ENCODE data around the gene SCNN1G. TPM values are rescaled to one million over a fixed set of nuclear protein-coding genes. Genes with fewer than 3 reads are reported as not detected.

SCNN1G gene
- total and polyA plus RNA-seq, 2 of the 13 experiments (the other 11 are each of a cell fraction or from before 2014, with no cell fraction given) = not detected

DNA sequence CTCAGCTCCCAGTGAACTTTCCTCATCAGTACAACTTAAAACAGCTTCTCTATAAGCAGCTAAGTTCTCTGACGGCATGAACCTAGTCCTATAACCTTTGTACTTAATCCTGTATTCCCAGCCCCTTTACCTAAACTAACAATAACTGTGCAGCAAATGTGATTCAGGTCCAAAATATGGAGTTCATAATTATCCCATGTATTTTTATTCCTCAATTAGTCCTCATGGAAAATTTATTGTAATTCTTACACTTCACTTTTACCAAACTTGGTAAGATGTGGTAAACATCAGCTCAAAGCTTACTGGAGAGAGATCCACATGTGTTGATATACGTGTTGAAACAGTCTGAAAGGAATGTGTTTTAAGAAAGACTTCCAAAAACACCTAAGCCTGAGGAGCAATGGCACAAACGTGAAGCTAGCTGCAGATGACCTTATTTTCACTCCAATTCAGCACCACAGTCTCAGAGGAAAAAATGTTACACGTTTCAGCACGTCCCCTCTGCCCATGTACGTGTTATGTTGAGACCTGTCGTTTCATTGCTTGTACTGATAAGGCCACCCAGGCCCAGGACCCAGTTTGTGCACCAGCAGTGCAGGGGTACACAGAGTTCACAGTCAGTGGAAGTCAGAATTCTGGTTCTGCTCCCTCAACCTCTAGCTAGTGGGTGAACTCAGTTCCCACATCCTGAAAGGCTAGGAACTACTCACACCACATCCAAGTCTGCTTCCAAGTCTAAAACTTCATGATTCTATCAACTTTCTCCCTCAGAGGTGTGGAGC, 40.4 kb upstream of the SCNN1G start (continued):
- 0 out of 2 replicates have a peak, but pooled peaks have one; percentile 9 for TF ChIP-seq ZNF281 (CRISPR knock-in tag; IDR thresholded peaks at IDR 0.05; ENCODE audit: borderline replicate concordance)
- peak; percentile 50 for TF ChIP-seq ZSCAN21 (CRISPR knock-in tag; IDR thresholded peaks at IDR 0.05; ENCODE audit: borderline replicate concordance)
- TF ChIP-seq, protein P1, sequence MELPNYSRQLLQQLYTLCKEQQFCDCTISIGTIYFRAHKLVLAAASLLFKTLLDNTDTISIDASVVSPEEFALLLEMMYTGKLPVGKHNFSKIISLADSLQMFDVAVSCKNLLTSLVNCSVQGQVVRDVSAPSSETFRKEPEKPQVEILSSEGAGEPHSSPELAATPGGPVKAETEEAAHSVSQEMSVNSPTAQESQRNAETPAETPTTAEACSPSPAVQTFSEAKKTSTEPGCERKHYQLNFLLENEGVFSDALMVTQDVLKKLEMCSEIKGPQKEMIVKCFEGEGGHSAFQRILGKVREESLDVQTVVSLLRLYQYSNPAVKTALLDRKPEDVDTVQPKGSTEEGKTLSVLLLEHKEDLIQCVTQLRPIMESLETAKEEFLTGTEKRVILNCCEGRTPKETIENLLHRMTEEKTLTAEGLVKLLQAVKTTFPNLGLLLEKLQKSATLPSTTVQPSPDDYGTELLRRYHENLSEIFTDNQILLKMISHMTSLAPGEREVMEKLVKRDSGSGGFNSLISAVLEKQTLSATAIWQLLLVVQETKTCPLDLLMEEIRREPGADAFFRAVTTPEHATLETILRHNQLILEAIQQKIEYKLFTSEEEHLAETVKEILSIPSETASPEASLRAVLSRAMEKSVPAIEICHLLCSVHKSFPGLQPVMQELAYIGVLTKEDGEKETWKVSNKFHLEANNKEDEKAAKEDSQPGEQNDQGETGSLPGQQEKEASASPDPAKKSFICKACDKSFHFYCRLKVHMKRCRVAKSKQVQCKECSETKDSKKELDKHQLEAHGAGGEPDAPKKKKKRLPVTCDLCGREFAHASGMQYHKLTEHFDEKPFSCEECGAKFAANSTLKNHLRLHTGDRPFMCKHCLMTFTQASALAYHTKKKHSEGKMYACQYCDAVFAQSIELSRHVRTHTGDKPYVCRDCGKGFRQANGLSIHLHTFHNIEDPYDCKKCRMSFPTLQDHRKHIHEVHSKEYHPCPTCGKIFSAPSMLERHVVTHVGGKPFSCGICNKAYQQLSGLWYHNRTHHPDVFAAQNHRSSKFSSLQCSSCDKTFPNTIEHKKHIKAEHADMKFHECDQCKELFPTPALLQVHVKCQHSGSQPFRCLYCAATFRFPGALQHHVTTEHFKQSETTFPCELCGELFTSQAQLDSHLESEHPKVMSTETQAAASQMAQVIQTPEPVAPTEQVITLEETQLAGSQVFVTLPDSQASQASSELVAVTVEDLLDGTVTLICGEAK (IDR thresholded peaks at IDR 0.05) = no peak
- TF ChIP-seq, protein P1 (CRISPR knock-in tag; IDR thresholded peaks at IDR 0.05) = no peak
- TF ChIP-seq KLF11 (CRISPR knock-in tag; IDR thresholded peaks at IDR 0.05) = no peak
- no peak for TF ChIP-seq RNF2 (conservative IDR thresholded peaks at IDR 0.05; ENCODE audit: low read depth)
- TF ChIP-seq RARG (CRISPR knock-in tag; IDR thresholded peaks at IDR 0.05; ENCODE audit: low read depth) = no peak
- TF ChIP-seq MIER3 (CRISPR knock-in tag; IDR thresholded peaks at IDR 0.05; ENCODE audit: borderline replicate concordance) = peak; percentile 17; the same call in 1 of the 2 replicates
- peak; percentile 67 for TF ChIP-seq FOXO1 (CRISPR knock-in tag; IDR thresholded peaks at IDR 0.05)
- TF ChIP-seq SPEN (CRISPR knock-in tag; IDR thresholded peaks at IDR 0.05; ENCODE audit: low read depth) = no peak
- no peak for TF ChIP-seq ZNF251 (CRISPR knock-in tag; IDR thresholded peaks at IDR 0.05)
- no peak for TF ChIP-seq RFX1 (IDR thresholded peaks at IDR 0.05)
- no peak for TF ChIP-seq ZNF296 (CRISPR knock-in tag; conservative IDR thresholded peaks at IDR 0.05)
- TF ChIP-seq SKIL (CRISPR knock-in tag; IDR thresholded peaks at IDR 0.05; ENCODE audit: borderline replicate concordance) = no peak
- TF ChIP-seq FOXK2 (IDR thresholded peaks at IDR 0.05) = no peak
- TF ChIP-seq ZSCAN12 (CRISPR knock-in tag; IDR thresholded peaks at IDR 0.05) = no peak
- TF ChIP-seq HOXA7 (CRISPR knock-in tag; IDR thresholded peaks at IDR 0.05) = no peak

Data from HepG2 (cell line).